NCI-H187 (cell line): Measurements from ENCODE around the gene SMARCA2.

ENCODE experiments used
- DNase-seq, 2 experiments: peaks; one replicate each; lab custom pipeline; 2025; lab: John Stamatoyannopoulos, UW

SMARCA2 gene

GRCh38 chr9:2210201-2210600 is 195.1 kb downstream of the SMARCA2 start:
- DNase-seq, result no peak

- no peak for DNase-seq
Observed at GRCh38 chr9:2213830-2214468, 198.8 kb downstream of the SMARCA2 start.

GRCh38 chr9:2214707-2215106 is 199.6 kb downstream of the SMARCA2 start:
- DNase-seq, result no peak

GRCh38 chr9:2215921-2216441 is 200.8 kb downstream of the SMARCA2 start:
- DNase-seq, result no peak

GRCh38 chr9:2216591-2216990 is 201.4 kb downstream of the SMARCA2 start:
- DNase-seq, result no peak

GRCh38 chr9:2217540-2217939 is 202.4 kb downstream of the SMARCA2 start:
- no peak for DNase-seq

- no peak for DNase-seq
Observed at GRCh38 chr9:2220036-2220435, 204.9 kb downstream of the SMARCA2 start.

GRCh38 chr9:2227144-2227867 is 212.2 kb downstream of the SMARCA2 start:
- DNase-seq, result no peak

GRCh38 chr9:2228132-2228531 is 213.0 kb downstream of the SMARCA2 start:
- peak; percentile 50 to 57 for DNase-seq

GRCh38 chr9:2228641-2229040 is 213.5 kb downstream of the SMARCA2 start:
- DNase-seq, result no peak

- DNase-seq, result no peak
Observed at GRCh38 chr9:2229109-2229721, 214.1 kb downstream of the SMARCA2 start.

- DNase-seq, result no peak
Observed at GRCh38 chr9:2230362-2230761, 215.2 kb downstream of the SMARCA2 start.

GRCh38 chr9:2231101-2231500 is 216.0 kb downstream of the SMARCA2 start:
- DNase-seq, result no peak

- no peak for DNase-seq
Observed at GRCh38 chr9:2231829-2232228, 216.7 kb downstream of the SMARCA2 start.

- no peak for DNase-seq
Observed at GRCh38 chr9:2233274-2233673, 218.1 kb downstream of the SMARCA2 start.

GRCh38 chr9:2234371-2234893 is 219.3 kb downstream of the SMARCA2 start:
- peak; percentile 80 to 85 for DNase-seq

- no peak for DNase-seq
Observed at GRCh38 chr9:2235623-2236022, 220.5 kb downstream of the SMARCA2 start.

- no peak for DNase-seq
Observed at GRCh38 chr9:2236850-2237249, 221.7 kb downstream of the SMARCA2 start.

- DNase-seq, result no peak
Observed at GRCh38 chr9:2241461-2241835, 226.3 kb downstream of the SMARCA2 start.

GRCh38 chr9:2241836-2242741 is 226.9 kb downstream of the SMARCA2 start:
- DNase-seq, result peak; percentile 79 to 87

- peak in 1 of 2 experiments; percentile 92 for DNase-seq
Observed at GRCh38 chr9:2242831-2243330, 227.7 kb downstream of the SMARCA2 start.
